ENCODE results near the gene TIGD6. TPM values are rescaled to one million over a fixed set of nuclear protein-coding genes. Genes with fewer than 3 reads are reported as not detected.
A peak's percentile ranks its signal among the peaks of the same experiment; 100 is the strongest.

Gene TIGD6
- total and polyA plus RNA-seq, 2 experiments from 2014 or later = 1.4 to 2.1 TPM

- no peak overlapping the region for H3K4me2 ChIP-seq
- H3K27ac ChIP-seq (ENCODE audit: low read depth) = 0 out of 2 replicates have a peak overlapping the region, but pooled peaks have one; percentile 57
- H3F3A ChIP-seq (replicated peaks; ENCODE audit: low read depth) = 0 out of 2 replicates have a peak, but pooled peaks cover 2% of the 10 kb centered on the region
- no peak for DNase-seq (ENCODE audit: low spot score)
- no peak for TF ChIP-seq EZH2phosphoT487 (IDR thresholded peaks at IDR 0.05; ENCODE audit: unreplicated experiment)
- TF ChIP-seq, protein P1, sequence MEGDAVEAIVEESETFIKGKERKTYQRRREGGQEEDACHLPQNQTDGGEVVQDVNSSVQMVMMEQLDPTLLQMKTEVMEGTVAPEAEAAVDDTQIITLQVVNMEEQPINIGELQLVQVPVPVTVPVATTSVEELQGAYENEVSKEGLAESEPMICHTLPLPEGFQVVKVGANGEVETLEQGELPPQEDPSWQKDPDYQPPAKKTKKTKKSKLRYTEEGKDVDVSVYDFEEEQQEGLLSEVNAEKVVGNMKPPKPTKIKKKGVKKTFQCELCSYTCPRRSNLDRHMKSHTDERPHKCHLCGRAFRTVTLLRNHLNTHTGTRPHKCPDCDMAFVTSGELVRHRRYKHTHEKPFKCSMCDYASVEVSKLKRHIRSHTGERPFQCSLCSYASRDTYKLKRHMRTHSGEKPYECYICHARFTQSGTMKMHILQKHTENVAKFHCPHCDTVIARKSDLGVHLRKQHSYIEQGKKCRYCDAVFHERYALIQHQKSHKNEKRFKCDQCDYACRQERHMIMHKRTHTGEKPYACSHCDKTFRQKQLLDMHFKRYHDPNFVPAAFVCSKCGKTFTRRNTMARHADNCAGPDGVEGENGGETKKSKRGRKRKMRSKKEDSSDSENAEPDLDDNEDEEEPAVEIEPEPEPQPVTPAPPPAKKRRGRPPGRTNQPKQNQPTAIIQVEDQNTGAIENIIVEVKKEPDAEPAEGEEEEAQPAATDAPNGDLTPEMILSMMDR (conservative IDR thresholded peaks at IDR 0.05; ENCODE audit: low read depth in 2 of 2) = no peak
- TF ChIP-seq, protein P2, sequence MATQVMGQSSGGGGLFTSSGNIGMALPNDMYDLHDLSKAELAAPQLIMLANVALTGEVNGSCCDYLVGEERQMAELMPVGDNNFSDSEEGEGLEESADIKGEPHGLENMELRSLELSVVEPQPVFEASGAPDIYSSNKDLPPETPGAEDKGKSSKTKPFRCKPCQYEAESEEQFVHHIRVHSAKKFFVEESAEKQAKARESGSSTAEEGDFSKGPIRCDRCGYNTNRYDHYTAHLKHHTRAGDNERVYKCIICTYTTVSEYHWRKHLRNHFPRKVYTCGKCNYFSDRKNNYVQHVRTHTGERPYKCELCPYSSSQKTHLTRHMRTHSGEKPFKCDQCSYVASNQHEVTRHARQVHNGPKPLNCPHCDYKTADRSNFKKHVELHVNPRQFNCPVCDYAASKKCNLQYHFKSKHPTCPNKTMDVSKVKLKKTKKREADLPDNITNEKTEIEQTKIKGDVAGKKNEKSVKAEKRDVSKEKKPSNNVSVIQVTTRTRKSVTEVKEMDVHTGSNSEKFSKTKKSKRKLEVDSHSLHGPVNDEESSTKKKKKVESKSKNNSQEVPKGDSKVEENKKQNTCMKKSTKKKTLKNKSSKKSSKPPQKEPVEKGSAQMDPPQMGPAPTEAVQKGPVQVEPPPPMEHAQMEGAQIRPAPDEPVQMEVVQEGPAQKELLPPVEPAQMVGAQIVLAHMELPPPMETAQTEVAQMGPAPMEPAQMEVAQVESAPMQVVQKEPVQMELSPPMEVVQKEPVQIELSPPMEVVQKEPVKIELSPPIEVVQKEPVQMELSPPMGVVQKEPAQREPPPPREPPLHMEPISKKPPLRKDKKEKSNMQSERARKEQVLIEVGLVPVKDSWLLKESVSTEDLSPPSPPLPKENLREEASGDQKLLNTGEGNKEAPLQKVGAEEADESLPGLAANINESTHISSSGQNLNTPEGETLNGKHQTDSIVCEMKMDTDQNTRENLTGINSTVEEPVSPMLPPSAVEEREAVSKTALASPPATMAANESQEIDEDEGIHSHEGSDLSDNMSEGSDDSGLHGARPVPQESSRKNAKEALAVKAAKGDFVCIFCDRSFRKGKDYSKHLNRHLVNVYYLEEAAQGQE (IDR thresholded peaks at IDR 0.05; ENCODE audit: unreplicated experiment) = no peak
- TF ChIP-seq, protein P3, sequence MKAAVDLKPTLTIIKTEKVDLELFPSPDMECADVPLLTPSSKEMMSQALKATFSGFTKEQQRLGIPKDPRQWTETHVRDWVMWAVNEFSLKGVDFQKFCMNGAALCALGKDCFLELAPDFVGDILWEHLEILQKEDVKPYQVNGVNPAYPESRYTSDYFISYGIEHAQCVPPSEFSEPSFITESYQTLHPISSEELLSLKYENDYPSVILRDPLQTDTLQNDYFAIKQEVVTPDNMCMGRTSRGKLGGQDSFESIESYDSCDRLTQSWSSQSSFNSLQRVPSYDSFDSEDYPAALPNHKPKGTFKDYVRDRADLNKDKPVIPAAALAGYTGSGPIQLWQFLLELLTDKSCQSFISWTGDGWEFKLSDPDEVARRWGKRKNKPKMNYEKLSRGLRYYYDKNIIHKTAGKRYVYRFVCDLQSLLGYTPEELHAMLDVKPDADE (IDR thresholded peaks at IDR 0.05) = no peak
- TF ChIP-seq, protein P4, sequence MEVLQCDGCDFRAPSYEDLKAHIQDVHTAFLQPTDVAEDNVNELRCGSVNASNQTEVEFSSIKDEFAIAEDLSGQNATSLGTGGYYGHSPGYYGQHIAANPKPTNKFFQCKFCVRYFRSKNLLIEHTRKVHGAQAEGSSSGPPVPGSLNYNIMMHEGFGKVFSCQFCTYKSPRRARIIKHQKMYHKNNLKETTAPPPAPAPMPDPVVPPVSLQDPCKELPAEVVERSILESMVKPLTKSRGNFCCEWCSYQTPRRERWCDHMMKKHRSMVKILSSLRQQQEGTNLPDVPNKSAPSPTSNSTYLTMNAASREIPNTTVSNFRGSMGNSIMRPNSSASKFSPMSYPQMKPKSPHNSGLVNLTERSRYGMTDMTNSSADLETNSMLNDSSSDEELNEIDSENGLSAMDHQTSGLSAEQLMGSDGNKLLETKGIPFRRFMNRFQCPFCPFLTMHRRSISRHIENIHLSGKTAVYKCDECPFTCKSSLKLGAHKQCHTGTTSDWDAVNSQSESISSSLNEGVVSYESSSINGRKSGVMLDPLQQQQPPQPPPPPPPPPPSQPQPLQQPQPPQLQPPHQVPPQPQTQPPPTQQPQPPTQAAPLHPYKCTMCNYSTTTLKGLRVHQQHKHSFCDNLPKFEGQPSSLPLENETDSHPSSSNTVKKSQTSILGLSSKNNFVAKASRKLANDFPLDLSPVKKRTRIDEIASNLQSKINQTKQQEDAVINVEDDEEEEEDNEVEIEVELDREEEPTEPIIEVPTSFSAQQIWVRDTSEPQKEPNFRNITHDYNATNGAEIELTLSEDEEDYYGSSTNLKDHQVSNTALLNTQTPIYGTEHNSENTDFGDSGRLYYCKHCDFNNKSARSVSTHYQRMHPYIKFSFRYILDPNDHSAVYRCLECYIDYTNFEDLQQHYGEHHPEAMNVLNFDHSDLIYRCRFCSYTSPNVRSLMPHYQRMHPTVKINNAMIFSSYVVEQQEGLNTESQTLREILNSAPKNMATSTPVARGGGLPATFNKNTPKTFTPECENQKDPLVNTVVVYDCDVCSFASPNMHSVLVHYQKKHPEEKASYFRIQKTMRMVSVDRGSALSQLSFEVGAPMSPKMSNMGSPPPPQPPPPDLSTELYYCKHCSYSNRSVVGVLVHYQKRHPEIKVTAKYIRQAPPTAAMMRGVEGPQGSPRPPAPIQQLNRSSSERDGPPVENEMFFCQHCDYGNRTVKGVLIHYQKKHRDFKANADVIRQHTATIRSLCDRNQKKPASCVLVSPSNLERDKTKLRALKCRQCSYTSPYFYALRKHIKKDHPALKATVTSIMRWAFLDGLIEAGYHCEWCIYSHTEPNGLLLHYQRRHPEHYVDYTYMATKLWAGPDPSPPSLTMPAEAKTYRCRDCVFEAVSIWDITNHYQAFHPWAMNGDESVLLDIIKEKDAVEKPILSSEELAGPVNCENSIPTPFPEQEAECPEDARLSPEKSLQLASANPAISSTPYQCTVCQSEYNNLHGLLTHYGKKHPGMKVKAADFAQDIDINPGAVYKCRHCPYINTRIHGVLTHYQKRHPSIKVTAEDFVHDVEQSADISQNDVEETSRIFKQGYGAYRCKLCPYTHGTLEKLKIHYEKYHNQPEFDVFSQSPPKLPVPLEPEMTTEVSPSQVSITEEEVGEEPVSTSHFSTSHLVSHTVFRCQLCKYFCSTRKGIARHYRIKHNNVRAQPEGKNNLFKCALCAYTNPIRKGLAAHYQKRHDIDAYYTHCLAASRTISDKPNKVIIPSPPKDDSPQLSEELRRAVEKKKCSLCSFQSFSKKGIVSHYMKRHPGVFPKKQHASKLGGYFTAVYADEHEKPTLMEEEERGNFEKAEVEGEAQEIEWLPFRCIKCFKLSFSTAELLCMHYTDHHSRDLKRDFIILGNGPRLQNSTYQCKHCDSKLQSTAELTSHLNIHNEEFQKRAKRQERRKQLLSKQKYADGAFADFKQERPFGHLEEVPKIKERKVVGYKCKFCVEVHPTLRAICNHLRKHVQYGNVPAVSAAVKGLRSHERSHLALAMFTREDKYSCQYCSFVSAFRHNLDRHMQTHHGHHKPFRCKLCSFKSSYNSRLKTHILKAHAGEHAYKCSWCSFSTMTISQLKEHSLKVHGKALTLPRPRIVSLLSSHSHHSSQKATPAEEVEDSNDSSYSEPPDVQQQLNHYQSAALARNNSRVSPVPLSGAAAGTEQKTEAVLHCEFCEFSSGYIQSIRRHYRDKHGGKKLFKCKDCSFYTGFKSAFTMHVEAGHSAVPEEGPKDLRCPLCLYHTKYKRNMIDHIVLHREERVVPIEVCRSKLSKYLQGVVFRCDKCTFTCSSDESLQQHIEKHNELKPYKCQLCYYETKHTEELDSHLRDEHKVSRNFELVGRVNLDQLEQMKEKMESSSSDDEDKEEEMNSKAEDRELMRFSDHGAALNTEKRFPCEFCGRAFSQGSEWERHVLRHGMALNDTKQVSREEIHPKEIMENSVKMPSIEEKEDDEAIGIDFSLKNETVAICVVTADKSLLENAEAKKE (CRISPR knock-in tag; IDR thresholded peaks at IDR 0.05) = no peak
- no peak for TF ChIP-seq NANOG (IDR thresholded peaks at IDR 0.05; ENCODE audit: borderline replicate concordance)
- TF ChIP-seq STAT1 (IDR thresholded peaks at IDR 0.05; ENCODE audit: unreplicated experiment) = no peak
- TF ChIP-seq POLR2AphosphoS5 (IDR thresholded peaks at IDR 0.05; ENCODE audit: low read depth) = no peak
- no peak for TF ChIP-seq ZNF114 (CRISPR knock-in tag; IDR thresholded peaks at IDR 0.05)
- no peak for TF ChIP-seq EZH2 (IDR thresholded peaks at IDR 0.05; ENCODE audit: low read depth, unreplicated experiment)
- peaks cover 20% of the 10 kb centered on the region for H3K4me1 Mint-ChIP-seq
- no peaks in the 10 kb centered on the region; the same call in 1 of the 2 replicates for H3K79me2 ChIP-seq (replicated peaks; ENCODE audit: insufficient read depth)
- peak overlapping the region; percentile 91 for H3K27ac Mint-ChIP-seq
- peaks cover 4% of the 10 kb centered on the region for H3K27me3 Mint-ChIP-seq (ENCODE audit: insufficient read depth, low read depth, poor library complexity)
- H3K9me3 Mint-ChIP-seq = no peaks in the 10 kb centered on the region
- H3K36me3 ChIP-seq (ENCODE audit: insufficient read depth) = peaks cover 46% of the 10 kb centered on the region
- no peak overlapping the region for H3K4me3 Mint-ChIP-seq
- H3K4me1 ChIP-seq (ENCODE audit: insufficient read depth) = no peaks in the 10 kb centered on the region; the same call in 1 of the 2 replicates
- no peak for ATAC-seq
- H3K4me3 ChIP-seq = no peak overlapping the region
- no peaks in the 10 kb centered on the region for H3K27me3 ChIP-seq (ENCODE audit: insufficient read depth)
- peaks cover 69% of the 10 kb centered on the region for H3K36me3 Mint-ChIP-seq (ENCODE audit: low read depth)
- no peaks in the 10 kb centered on the region; the same call in 1 of the 2 replicates for H4K20me1 ChIP-seq (replicated peaks; ENCODE audit: insufficient read depth)
- no peaks in the 10 kb centered on the region for H3K9me2 ChIP-seq (ENCODE audit: insufficient read depth)
- no peak overlapping the region for H2AFZ ChIP-seq
Observed at GRCh38 chr5:150022681-150023080, 22.2 kb upstream of the TIGD6 start.

Measured in GM23338 (cell line).